ENCODE data around the gene CT47C1. TPM values are rescaled to one million over a fixed set of nuclear protein-coding genes. Genes with fewer than 3 reads are reported as not detected.

CT47C1 gene
- total and polyA plus RNA-seq, 2 donors (not counting 1 experiment from before 2014, with no cell fraction given): not detected

DNA sequence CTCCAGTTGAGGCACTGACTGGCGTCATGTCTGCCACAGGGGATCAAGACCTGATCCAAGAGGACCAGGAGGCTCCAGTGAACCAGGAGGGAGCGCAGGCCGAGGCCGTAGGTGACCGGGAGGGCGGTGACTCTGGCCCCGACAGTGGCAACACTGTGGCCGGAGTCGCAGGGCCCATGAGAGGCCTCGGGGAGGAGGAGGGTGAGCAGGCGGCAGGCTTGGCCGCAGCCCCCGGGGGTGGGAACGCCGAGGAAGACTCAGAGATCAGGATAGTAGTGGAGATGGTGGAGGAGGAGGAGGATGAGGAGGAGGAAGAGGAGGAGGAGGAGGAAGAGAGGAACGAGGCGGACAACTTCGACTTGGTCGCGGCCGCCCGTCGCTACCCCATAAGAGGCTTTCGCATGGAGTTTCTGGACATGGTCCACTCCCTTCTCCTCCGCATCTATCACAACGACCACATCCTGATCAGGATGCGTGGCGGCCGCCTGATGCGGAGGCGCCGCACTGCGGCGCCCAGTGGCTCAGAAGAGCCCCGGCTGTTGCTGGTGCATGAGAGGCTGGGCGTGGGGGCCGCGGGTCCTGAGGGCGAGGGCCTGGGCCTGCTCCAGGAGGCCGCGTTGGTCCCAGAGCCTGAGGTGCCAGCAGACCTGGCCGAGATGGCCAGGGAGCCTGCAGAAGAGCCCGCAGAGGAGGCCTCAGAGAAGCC, 560 bp downstream of the CT47C1 start:
- Histone ChIP-seq H4K20me1 (ENCODE audit: control insufficient read depth, insufficient read depth, low read length, poor library complexity, severe bottlenecking) (no peaks in the 10 kb centered on the region), H3K4me2 (replicated peaks; ENCODE audit: low read depth, low read length, poor library complexity, severe bottlenecking) (no peak overlapping the region), H3K27me3 (replicated peaks in 1 of 4; ENCODE audit: control extremely low read depth in 1 of 4, control insufficient read depth in 3 of 4, insufficient read depth in 4 of 4, low read length in 3 of 4) (no peaks in the 10 kb centered on the region), H3K4me1 (ENCODE audit: control insufficient read depth in 2 of 2, insufficient read depth in 2 of 2, low read length in 2 of 2) (peaks cover 11 to 15% of the 10 kb centered on the region in 2 donors), H3K36me3 (replicated peaks in 1 of 2; ENCODE audit: control extremely low read depth in 1 of 2, control insufficient read depth in 1 of 2, extremely low read depth in 1 of 2, insufficient read depth in 2 of 2, low read length in 1 of 2) (no peaks in the 10 kb centered on the region), H3K9me3 (ENCODE audit: control extremely low read depth in 1 of 3, control insufficient read depth in 2 of 3, insufficient read depth in 1 of 3, low read length in 2 of 3) (no peaks in the 10 kb centered on the region), H2AFZ (ENCODE audit: insufficient read depth, low read depth, low read length, poor library complexity, severe bottlenecking) (no peak overlapping the region), H3K27ac (ENCODE audit: low read length in 2 of 2) (no peak overlapping the region), H3K79me2 (ENCODE audit: control insufficient read depth, insufficient read depth, low read length) (no peaks in the 10 kb centered on the region), H3K9ac (ENCODE audit: low read length) (no peak overlapping the region), H3K4me3 (ENCODE audit: control extremely low read depth in 1 of 5, extremely low read depth in 1 of 5, insufficient read depth in 1 of 5, low read depth in 2 of 5, low read length in 4 of 5) (no peak overlapping the region)
- peaks cover 14% of the 10 kb centered on the region for H3K4me1 Mint-ChIP-seq
- no peak for DNase-seq
- TF ChIP-seq CTCF (IDR thresholded peaks at IDR 0.05): no peak
- no peak for TF ChIP-seq EZH2 (IDR thresholded peaks at IDR 0.05; ENCODE audit: borderline replicate concordance, insufficient read depth, low read depth, low read length, poor library complexity, severe bottlenecking)
- ChIA-PET POLR2A (no interaction called here), CTCF (no interaction called here)
- H3K9me3 Mint-ChIP-seq (ENCODE audit: insufficient read depth): no peaks in the 10 kb centered on the region
- no peak overlapping the region for H3K4me3 Mint-ChIP-seq
- H3K27me3 Mint-ChIP-seq: peaks cover 4% of the 10 kb centered on the region
- WGBS (ENCODE audit: insufficient coverage): 97% methylated on average over 19 of the region's 43 CpGs
- no peak overlapping the region for H3K27ac Mint-ChIP-seq
- ATAC-seq (ENCODE audit: low read depth): no peak
- intact Hi-C loops (cut with micrococcal nuclease): no loop called here

DNA sequence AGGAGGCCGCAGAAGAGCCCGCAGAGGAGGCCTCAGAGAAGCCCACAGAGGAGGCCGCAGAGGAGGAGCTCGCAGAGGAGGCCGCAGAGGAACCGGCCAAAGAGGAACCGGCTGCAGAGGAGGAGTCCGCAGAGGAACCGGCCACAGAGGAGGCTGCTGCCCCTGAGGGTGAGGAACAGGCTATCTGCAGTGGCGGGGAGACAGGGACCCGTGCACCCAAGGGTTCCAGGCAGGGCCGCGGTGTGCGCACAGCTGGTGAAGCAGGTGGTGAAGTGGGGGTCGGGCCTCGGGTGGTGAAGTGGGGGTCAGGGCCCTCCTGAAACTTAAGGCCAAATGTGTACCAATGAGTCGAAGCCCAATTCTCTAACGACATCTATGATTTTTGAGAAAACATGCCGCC, 1.1 kb downstream of the CT47C1 start:
- H3K9me3 Mint-ChIP-seq (ENCODE audit: insufficient read depth): no peaks in the 10 kb centered on the region
- no peak overlapping the region for H3K4me3 ChIP-seq (ENCODE audit: control extremely low read depth in 1 of 5, extremely low read depth in 1 of 5, insufficient read depth in 1 of 5, low read depth in 2 of 5, low read length in 4 of 5)
- peaks cover 11 to 15% of the 10 kb centered on the region in 2 donors for H3K4me1 ChIP-seq (ENCODE audit: control insufficient read depth in 2 of 2, insufficient read depth in 2 of 2, low read length in 2 of 2)
- 96% methylated on average over 11 of the region's 19 CpGs for WGBS (ENCODE audit: insufficient coverage)
- TF ChIP-seq CTCF (IDR thresholded peaks at IDR 0.05) (no peak), EZH2 (IDR thresholded peaks at IDR 0.05; ENCODE audit: borderline replicate concordance, insufficient read depth, low read depth, low read length, poor library complexity, severe bottlenecking) (no peak)
- no peaks in the 10 kb centered on the region for H4K20me1 ChIP-seq (ENCODE audit: control insufficient read depth, insufficient read depth, low read length, poor library complexity, severe bottlenecking)
- no peak for DNase-seq
- no peak overlapping the region for H3K9ac ChIP-seq (ENCODE audit: low read length)
- intact Hi-C loops (cut with micrococcal nuclease): no loop called here
- no peaks in the 10 kb centered on the region for H3K27me3 ChIP-seq (replicated peaks in 1 of 4; ENCODE audit: control extremely low read depth in 1 of 4, control insufficient read depth in 3 of 4, insufficient read depth in 4 of 4, low read length in 3 of 4)
- H3K27me3 Mint-ChIP-seq: peaks cover 5% of the 10 kb centered on the region
- no peaks in the 10 kb centered on the region for H3K79me2 ChIP-seq (ENCODE audit: control insufficient read depth, insufficient read depth, low read length)
- no peak overlapping the region for H3K27ac ChIP-seq (ENCODE audit: low read length in 2 of 2)
- H3K4me3 Mint-ChIP-seq: no peak overlapping the region
- ChIA-PET CTCF (no interaction called here), POLR2A (no interaction called here)
- H3K27ac Mint-ChIP-seq: no peak overlapping the region
- H3K36me3 ChIP-seq (replicated peaks in 1 of 2; ENCODE audit: control extremely low read depth in 1 of 2, control insufficient read depth in 1 of 2, extremely low read depth in 1 of 2, insufficient read depth in 2 of 2, low read length in 1 of 2): no peaks in the 10 kb centered on the region
- no peaks in the 10 kb centered on the region for H3K9me3 ChIP-seq (ENCODE audit: control extremely low read depth in 1 of 3, control insufficient read depth in 2 of 3, insufficient read depth in 1 of 3, low read length in 2 of 3)
- ATAC-seq (ENCODE audit: low read depth): no peak
- H3K4me1 Mint-ChIP-seq: peaks cover 14% of the 10 kb centered on the region
- H2AFZ ChIP-seq (ENCODE audit: insufficient read depth, low read depth, low read length, poor library complexity, severe bottlenecking): no peak overlapping the region
- no peak overlapping the region for H3K4me2 ChIP-seq (replicated peaks; ENCODE audit: low read depth, low read length, poor library complexity, severe bottlenecking)

Measured in B cell (primary cell).